HG03066 (cell line): Measurements from ENCODE around the gene TNKS1BP1.

Experiments used
- ATAC-seq: cut with Tn5 transposase; IDR thresholded peaks from one replicate; pipeline ENCODE4 v1.9.1; 2021; ENCODE audit warnings: low read depth; ENCODE audit not compliant: unreplicated experiment

TNKS1BP1 gene

DNA sequence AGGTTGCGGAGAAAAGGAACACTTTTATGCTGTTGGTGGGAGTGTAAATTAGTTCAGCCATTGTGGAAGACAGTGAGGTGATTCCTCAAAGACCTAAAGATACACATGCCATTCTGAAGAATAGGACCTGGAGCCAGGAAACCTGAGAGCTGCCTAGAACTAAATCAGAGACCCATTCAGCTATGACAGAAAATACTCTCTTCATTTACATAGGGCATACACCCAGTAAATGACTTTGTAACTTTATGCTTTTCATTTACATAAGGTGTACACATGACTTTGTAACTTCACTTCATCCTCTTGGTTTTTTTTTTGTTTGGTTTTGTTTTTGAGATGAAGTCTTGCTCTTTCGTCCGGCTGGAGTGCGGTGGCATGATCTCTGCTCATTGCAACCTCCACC lies 62.6 kb downstream of the TNKS1BP1 start:
- ATAC-seq: no peak

DNA sequence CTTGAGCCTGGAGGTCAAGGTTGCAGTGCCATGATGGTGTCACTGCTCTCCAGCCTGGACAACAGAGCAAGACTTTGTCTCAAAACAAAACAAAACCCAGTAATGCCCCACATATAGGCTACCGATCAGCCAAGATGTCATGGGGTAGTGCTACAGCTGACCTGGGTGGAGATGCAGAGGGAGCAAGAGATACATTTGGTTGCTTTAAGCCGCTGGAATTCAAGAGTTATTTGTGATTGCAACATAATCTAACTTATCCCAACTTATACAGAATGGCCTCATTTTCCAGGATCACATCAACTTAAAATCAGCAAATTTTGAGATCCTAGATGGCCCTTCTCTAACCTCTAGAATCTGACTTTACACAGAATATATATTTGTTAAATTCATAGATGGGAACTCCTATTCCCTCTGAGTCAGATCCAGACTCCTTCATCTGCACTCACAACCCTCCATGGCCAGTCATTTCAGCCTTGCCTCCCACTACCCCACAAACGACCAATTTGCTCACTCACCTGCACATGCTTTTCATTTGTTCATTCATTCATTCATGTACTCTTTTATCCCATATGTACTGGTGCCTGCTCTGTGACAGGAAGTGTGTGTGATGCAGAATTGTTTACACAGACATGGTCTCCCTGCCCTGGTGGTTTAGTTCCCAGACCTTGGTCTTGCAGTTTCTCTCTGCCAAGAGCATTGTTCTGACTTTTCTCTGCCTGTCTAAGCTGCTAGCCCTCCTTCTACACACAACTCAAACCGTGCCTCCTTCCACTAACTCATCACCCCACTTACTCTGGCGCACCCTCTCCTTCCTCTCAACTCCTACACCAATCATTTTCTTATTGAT lies 63.6 kb downstream of the TNKS1BP1 start:
- ATAC-seq: no peak

DNA sequence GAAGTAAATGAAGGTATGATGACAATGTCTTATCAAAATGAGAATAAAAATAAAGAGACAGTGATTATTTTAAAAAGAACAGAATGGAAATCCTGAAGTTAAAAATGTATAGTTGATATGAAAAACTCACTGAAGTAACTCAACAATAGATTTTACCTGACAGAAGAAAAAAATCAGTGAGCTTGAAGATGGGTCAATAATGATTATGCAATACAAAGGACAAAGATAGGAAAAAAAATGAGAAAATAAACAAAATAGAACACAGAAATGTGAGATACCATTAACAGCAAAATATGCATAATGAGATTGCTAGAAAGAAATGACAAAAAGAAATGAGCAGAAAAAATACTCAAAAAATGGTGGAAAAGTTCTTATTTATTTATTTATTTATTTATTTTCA lies 68.6 kb downstream of the TNKS1BP1 start:
- ATAC-seq: no peak

DNA sequence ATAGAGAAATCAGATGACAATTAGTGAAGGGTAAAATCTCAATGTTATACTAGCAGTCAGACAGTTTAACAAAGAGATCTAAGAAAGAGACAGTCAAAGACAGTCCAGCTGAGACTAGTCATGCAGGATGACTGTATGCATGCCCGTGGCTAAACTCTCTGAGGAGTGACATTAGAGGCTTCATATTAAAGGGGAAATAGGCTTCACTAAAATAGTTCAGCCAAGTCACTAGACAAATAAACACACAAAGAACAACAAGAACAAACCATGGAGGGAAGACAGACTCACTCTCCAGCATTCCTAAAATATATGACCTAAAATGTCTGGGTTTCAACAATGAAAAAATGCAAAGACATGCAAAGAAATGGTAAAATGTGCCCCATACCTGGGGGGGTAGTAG lies 69.1 kb downstream of the TNKS1BP1 start:
- ATAC-seq: no peak

DNA sequence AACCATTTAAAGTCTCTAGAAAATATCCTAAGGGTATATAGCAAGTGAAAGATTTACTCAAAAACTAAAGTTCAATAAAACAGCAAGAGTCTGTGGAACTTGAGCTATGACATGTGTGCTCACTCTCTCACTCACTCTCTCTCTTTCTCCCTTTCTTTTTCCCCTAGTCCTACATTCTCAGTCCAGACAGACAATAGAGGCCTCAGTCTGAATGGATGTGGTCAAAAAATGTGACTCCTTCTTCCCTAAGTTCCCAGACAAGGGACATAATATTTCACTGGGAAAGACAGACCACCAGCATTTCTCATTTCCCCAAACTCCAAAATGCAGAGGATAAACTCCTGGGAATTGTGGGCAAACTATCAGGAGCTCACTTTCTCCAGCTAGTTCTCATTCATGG lies 70.1 kb downstream of the TNKS1BP1 start:
- no peak for ATAC-seq

DNA sequence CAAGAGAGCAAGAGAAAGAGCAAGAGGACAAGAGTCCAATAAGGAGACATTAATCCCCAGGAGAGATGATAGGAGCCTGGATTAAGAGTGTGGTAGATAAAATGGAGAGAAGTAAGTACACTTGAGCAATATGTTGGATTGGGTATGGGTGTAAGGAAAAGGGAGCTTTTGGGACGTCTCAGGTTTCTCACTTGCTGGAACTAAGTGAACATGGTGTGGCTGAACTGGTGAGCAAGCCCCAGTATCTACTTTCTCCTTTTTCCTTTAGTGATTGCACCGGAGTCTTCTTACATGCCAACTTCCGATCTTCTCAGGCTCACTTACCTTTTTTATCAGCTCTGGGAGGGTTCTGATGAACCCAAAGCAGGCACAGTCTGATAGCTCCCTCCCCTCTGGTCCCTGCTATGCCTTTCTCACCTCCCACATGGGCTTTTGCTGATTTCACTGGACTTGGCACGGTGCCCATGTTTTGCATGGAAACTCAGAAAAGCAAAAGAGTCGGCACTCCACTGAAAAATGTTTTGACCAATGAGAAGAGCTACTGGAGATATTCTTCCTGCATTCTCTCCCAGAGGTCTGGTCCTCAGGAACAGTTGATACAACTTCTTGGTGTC lies 73.2 kb downstream of the TNKS1BP1 start:
- ATAC-seq: no peak

DNA sequence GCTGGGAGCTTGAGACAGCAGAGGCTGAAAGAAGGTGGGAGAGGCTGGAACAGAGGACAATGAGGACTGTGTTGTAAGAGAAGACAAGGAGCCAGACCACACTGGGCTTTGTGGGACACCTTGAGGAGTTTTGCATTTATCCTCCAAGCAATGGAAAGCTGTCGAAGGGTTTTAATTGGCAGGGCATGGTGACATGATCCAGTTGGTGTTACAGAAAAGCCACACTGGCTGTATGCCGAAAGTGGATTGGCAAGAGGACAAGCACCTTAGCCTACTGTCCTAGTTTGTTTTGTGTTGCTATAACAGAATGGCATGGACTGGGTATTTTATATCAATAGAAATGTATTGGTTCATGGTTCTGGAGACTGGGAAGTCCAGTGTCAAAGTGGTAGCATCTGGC lies 73.7 kb downstream of the TNKS1BP1 start:
- no peak for ATAC-seq
